Measurements from ENCODE around the gene TMEM233. TPM values are rescaled to one million over a fixed set of nuclear protein-coding genes. Genes with fewer than 3 reads are reported as not detected.
A peak's percentile ranks its signal among the peaks of the same experiment; 100 is the strongest.

The TMEM233 gene
- total RNA-seq, 4 donors from 2014 or later, result 25.2 to 89.1 (median 57.8) TPM

GRCh38 chr12:119691202-119691810, 97.7 kb downstream of the TMEM233 start:
- Histone ChIP-seq H3K9me3 (no peaks in the 10 kb centered on the region), H3K27ac (no peak overlapping the region), H3K4me1 (peaks cover 0 to 3% of the 10 kb centered on the region in 2 donors), H3K4me3 (no peak overlapping the region), H3K27me3 (no peaks in the 10 kb centered on the region), H3K36me3 (no peaks in the 10 kb centered on the region)
- no peak for TF ChIP-seq POLR2A (IDR thresholded peaks at IDR 0.05)
- TF ChIP-seq CTCF (IDR thresholded peaks at IDR 0.05 in 4 of 5, conservative IDR thresholded peaks at IDR 0.05 in 1 of 5), result no peak
- intact Hi-C loops (cut with DNase I; ENCODE audit: low total_unique reads), result no loop called here
- ATAC-seq, result no peak
- in situ Hi-C loops (cut with MboI; ENCODE audit: low sequenced_read_pairs in 4 of 4), result no loop called here
- no peak for DNase-seq

DNA sequence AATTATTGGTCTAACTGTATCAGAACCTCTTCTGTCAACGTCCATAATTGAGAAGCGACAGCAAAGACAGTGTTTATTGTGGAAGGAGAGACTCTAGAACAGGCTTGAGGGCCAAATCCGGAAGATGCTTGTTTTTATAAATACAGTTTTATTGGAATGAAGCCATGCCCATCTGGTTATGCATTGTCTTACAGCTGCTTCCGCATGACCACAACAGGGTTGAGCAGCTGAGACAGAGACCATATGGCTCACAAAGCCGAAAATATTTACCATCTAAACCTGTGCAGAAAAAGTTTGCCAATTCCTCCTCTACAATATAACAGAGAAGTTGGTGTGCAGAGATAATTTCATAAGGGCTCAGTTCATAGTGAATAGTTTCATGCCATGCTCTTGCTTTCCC, 98.8 kb downstream of the TMEM233 start:
- no peak for TF ChIP-seq POLR2A (IDR thresholded peaks at IDR 0.05)
- TF ChIP-seq CTCF (IDR thresholded peaks at IDR 0.05 in 4 of 5, conservative IDR thresholded peaks at IDR 0.05 in 1 of 5), result no peak
- Histone ChIP-seq H3K27me3 (no peaks in the 10 kb centered on the region), H3K27ac (peak overlapping the region in 1 of 4 donors; percentile 32), H3K4me1 (peaks cover 0 to 3% of the 10 kb centered on the region in 2 donors), H3K4me3 (no peak overlapping the region), H3K36me3 (no peaks in the 10 kb centered on the region), H3K9me3 (no peaks in the 10 kb centered on the region)
- intact Hi-C loops (cut with DNase I; ENCODE audit: low total_unique reads) (no loop called here), in situ Hi-C loops (cut with MboI; ENCODE audit: low sequenced_read_pairs in 4 of 4) (no loop called here)
- ATAC-seq (no peak), DNase-seq (no peak)

Other genes with a start within 250 kb of the TMEM233 start
- 10 to 100 TPM in 3 of 4 donors, 1 to 10 TPM in 1; 7.1 to 21.0 (median 17.6) TPM for gene PRKAB1, start 74.4 kb downstream of the TMEM233 start, total RNA-seq

Data from gastrocnemius medialis (tissue), 4 donors.